ENCODE data around the gene CDH5. TPM values are rescaled to one million over a fixed set of nuclear protein-coding genes. Genes with fewer than 3 reads are reported as not detected.
A peak's percentile ranks its signal among the peaks of the same experiment; 100 is the strongest.

The CDH5 gene
- total and polyA plus RNA-seq, 8 donors, result 77.2 to 179 (median 154) TPM

GRCh38 chr16:66378741-66379570 lies 12.5 kb downstream of the CDH5 start:
- Histone ChIP-seq H3K9me3 (no peaks in the 10 kb centered on the region), H3K27ac (peak overlapping the region in 1 of 2 donors; percentile 7), H3K4me1 (peaks cover 0 to 28% of the 10 kb centered on the region in 2 donors), H3K4me3 (no peak overlapping the region), H3K36me3 (no peaks in the 10 kb centered on the region), H3K27me3 (no peaks in the 10 kb centered on the region)
- no peak for TF ChIP-seq CTCF (IDR thresholded peaks at IDR 0.05)
- no peak for ATAC-seq
- intact Hi-C loops (cut with DNase I), result no loop called here
- DNase-seq, result peak in 1 of 4 donors; percentile 8

GRCh38 chr16:66379571-66379941 lies 13.1 kb downstream of the CDH5 start:
- H3K36me3 ChIP-seq, result no peaks in the 10 kb centered on the region
- H3K9me3 ChIP-seq, result no peaks in the 10 kb centered on the region
- no peak for TF ChIP-seq CTCF (IDR thresholded peaks at IDR 0.05)
- DNase-seq, result no peak
- no peak overlapping the region for H3K4me3 ChIP-seq
- H3K27me3 ChIP-seq, result no peaks in the 10 kb centered on the region
- no peak for ATAC-seq
- H3K27ac ChIP-seq, result no peak overlapping the region
- H3K4me1 ChIP-seq, result peaks cover 0 to 28% of the 10 kb centered on the region in 2 donors
- intact Hi-C loops (cut with DNase I), result no loop called here

- H3K4me3 ChIP-seq, result no peak overlapping the region
- no peaks in the 10 kb centered on the region for H3K36me3 ChIP-seq
- H3K27me3 ChIP-seq, result no peaks in the 10 kb centered on the region
- H3K9me3 ChIP-seq, result no peaks in the 10 kb centered on the region
- DNase-seq, result no peak
- intact Hi-C loops (cut with DNase I), result no loop called here
- no peak for ATAC-seq
- TF ChIP-seq CTCF (IDR thresholded peaks at IDR 0.05), result no peak
- no peak overlapping the region for H3K27ac ChIP-seq
- H3K4me1 ChIP-seq, result peaks cover 0 to 28% of the 10 kb centered on the region in 2 donors
Observed at GRCh38 chr16:66380421-66380820, 13.9 kb downstream of the CDH5 start.

- peak overlapping the region; percentile 64 to 65 for H3K27ac ChIP-seq
Observed at GRCh38 chr16:66381585-66382170, 15.2 kb downstream of the CDH5 start.

More at GRCh38 chr16:66381585-66382170, 15.2 kb downstream of the CDH5 start:
- intact Hi-C loops (cut with DNase I), result no loop called here
- Histone ChIP-seq H3K4me1 (peaks cover 0 to 21% of the 10 kb centered on the region in 2 donors), H3K4me3 (no peak overlapping the region), H3K36me3 (no peaks in the 10 kb centered on the region), H3K27me3 (no peaks in the 10 kb centered on the region), H3K9me3 (no peaks in the 10 kb centered on the region)
- ATAC-seq (no peak), DNase-seq (peak in 1 of 4 donors; percentile 9)
- TF ChIP-seq CTCF (IDR thresholded peaks at IDR 0.05), result no peak
